ENCODE data around the gene TUBA3E.
"Not testable (repeated sequence)": the region's sequence is repeated elsewhere in the genome, so short reads cannot be mapped to it uniquely, and the experiment has no call there.

TUBA3E gene

DNA sequence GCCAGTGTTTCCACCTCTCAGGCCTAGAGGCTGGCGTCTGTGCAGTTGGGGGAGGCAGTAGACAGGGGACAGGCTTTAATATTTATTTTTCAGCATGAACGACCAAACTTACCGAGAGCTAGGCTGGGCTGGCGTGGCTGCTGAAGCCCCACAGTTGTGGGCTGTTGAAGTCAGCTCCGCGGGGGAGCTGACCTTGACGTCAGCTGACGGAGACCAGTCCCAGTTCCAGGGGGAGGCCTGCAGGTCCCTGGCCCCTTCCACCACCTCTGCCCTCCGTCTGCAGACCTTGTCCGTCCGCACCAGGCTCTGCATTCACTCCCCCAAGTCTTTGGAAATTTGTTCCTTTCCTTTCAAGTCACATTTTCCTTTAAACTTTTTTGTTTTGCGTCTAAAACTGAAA, 33.4 kb upstream of the TUBA3E start:
- Mint-ChIP-seq H3K4me3 (no peak overlapping the region), H3K27ac (no peak overlapping the region), H3K9me3 (no peaks in the 10 kb centered on the region), H3K36me3 (ENCODE audit: low read depth) (no peaks in the 10 kb centered on the region), H3K27me3 (ENCODE audit: low read depth) (peaks cover 4% of the 10 kb centered on the region), H3K4me1 (no peaks in the 10 kb centered on the region)
- no peak for TF ChIP-seq CTCF (IDR thresholded peaks at IDR 0.05; ENCODE audit: unreplicated experiment in 3 of 3)

DNA sequence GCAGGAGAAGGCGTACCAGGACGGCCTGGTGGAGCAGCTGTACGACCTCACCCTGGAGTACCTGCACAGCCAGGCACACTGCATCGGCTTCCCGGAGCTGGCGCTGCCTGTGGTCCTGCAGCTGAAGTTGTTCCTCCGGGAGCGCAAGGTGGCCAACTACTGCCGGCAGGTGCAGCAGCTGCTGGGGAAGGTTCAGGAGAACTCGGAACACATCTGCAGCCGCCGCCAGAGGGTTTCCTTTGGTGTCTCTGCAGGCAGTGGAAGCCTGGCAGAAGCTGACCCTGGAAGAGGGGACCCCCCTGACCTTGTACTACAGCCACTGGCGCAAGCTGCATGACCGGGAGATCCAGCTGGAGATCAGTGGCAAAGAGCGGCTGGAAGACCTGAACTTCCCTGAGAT, 32.7 kb upstream of the TUBA3E start:
- not testable (repeated sequence) for H3K4me1 Mint-ChIP-seq; H3K36me3 Mint-ChIP-seq (ENCODE audit: low read depth); H3K9me3 Mint-ChIP-seq; H3K4me3 Mint-ChIP-seq; H3K27ac Mint-ChIP-seq; H3K27me3 Mint-ChIP-seq (ENCODE audit: low read depth)

- H3K9me3 Mint-ChIP-seq; H3K27me3 Mint-ChIP-seq (ENCODE audit: low read depth); H3K4me1 Mint-ChIP-seq; H3K36me3 Mint-ChIP-seq (ENCODE audit: low read depth); H3K4me3 Mint-ChIP-seq; H3K27ac Mint-ChIP-seq: not testable (repeated sequence)
Observed at GRCh38 chr2:130230376-130230775, 32.1 kb upstream of the TUBA3E start.

- H3K4me3 Mint-ChIP-seq; H3K9me3 Mint-ChIP-seq; H3K27ac Mint-ChIP-seq; H3K36me3 Mint-ChIP-seq (ENCODE audit: low read depth); H3K4me1 Mint-ChIP-seq; H3K27me3 Mint-ChIP-seq (ENCODE audit: low read depth): not testable (repeated sequence)
Observed at GRCh38 chr2:130229161-130229510, 30.9 kb upstream of the TUBA3E start.

DNA sequence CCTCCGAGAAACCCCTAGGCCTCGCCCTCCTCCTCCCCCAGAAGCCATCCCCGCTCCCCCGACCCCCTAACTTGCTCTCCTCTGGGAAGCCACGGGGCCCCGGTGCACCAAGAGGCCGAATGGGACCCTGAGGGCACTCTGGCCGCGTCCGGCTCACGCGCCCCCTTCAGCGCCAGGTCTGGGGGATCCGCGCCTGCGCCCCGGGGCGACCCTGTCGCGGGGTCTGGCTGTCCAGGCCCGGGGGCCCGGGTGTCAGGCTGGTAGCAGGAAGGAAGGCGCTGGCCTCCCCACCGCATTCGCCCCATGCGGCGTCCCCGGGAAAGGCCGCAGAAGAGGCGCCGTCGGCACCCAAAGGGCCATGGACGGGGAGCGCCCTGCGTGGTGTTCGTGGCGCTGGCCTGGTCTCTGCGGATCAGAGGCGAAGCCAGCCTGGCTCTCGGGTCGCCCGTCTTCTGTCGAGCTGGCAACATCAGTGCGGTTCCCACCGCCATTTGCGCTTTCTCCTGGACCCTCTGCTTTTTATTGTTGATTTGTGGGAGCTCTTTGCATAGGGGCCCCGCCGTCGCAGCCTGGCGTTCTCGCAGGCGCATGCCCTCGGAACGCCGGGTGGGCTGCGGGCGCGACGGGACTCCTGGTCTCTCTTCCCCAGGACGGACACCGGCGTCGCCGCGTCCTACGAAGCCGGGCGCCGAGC, 30.4 kb upstream of the TUBA3E start:
- H3K4me1 Mint-ChIP-seq; H3K27me3 Mint-ChIP-seq (ENCODE audit: low read depth); H3K27ac Mint-ChIP-seq; H3K9me3 Mint-ChIP-seq; H3K36me3 Mint-ChIP-seq (ENCODE audit: low read depth); H3K4me3 Mint-ChIP-seq: not testable (repeated sequence)

- H3K27me3 Mint-ChIP-seq (ENCODE audit: low read depth); H3K4me1 Mint-ChIP-seq; H3K9me3 Mint-ChIP-seq; H3K27ac Mint-ChIP-seq; H3K4me3 Mint-ChIP-seq; H3K36me3 Mint-ChIP-seq (ENCODE audit: low read depth): not testable (repeated sequence)
Observed at GRCh38 chr2:130228005-130228404, 29.8 kb upstream of the TUBA3E start.

GRCh38 chr2:130222523-130222922, 24.3 kb upstream of the TUBA3E start:
- H3K4me1 Mint-ChIP-seq; H3K9me3 Mint-ChIP-seq; H3K27ac Mint-ChIP-seq; H3K4me3 Mint-ChIP-seq; H3K36me3 Mint-ChIP-seq (ENCODE audit: low read depth): not testable (repeated sequence)
- peaks cover 11% of the 10 kb centered on the region for H3K27me3 Mint-ChIP-seq (ENCODE audit: low read depth)

DNA sequence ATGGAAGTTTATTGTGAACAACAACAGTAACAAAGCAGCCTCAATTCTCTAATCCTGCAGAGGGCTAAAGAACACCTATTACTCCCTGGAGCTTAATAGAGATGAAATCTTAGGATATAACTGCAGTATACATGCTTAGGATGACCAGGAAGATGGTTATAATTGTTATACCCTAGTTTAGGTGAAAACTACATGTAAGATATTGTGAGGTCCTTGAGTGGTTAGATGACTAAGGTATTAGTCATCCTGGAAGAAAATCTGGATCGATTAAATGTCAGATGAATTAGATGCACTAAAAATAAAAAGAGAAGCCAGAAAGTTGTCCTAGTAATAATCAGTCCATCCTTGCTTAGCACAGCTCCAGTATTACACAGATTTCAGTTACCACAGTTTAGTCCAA, 22.3 kb upstream of the TUBA3E start:
- peaks cover 22% of the 10 kb centered on the region for H3K27me3 Mint-ChIP-seq (ENCODE audit: low read depth)
- not testable (repeated sequence) for H3K9me3 Mint-ChIP-seq; H3K27ac Mint-ChIP-seq; H3K36me3 Mint-ChIP-seq (ENCODE audit: low read depth); H3K4me3 Mint-ChIP-seq; H3K4me1 Mint-ChIP-seq

- H3K9me3 Mint-ChIP-seq; H3K4me3 Mint-ChIP-seq; H3K27ac Mint-ChIP-seq; H3K36me3 Mint-ChIP-seq (ENCODE audit: low read depth); H3K4me1 Mint-ChIP-seq: not testable (repeated sequence)
- H3K27me3 Mint-ChIP-seq (ENCODE audit: low read depth): peaks cover 25% of the 10 kb centered on the region
Observed at GRCh38 chr2:130219147-130219546, 20.9 kb upstream of the TUBA3E start.

- H3K4me3 Mint-ChIP-seq; H3K36me3 Mint-ChIP-seq (ENCODE audit: low read depth); H3K27ac Mint-ChIP-seq; H3K4me1 Mint-ChIP-seq; H3K9me3 Mint-ChIP-seq: not testable (repeated sequence)
- peaks cover 22% of the 10 kb centered on the region for H3K27me3 Mint-ChIP-seq (ENCODE audit: low read depth)
Observed at GRCh38 chr2:130207051-130207450, 8.8 kb upstream of the TUBA3E start.

DNA sequence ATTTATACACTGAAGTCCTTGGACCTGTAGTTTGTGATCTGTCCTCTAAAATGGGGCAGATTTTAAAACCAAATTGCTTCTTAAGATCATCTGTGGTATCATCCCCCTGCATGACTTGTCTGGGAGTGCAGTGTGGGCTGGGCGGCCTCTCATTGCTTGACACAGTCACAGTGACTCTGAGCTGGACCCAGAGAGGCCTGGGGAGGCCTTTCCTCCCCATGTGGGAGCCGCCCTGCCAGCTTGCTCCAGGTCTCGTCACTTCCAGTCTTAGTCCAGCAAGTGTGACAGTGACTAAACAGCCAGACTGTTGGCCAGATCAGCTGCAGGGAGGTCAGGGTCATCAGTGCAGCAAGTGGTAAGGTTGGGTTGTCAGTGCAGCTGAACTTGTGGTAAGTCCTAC, 4.9 kb upstream of the TUBA3E start:
- not testable (repeated sequence) for H3K4me1 Mint-ChIP-seq; H3K4me3 Mint-ChIP-seq; H3K27me3 Mint-ChIP-seq (ENCODE audit: low read depth); H3K9me3 Mint-ChIP-seq; H3K36me3 Mint-ChIP-seq (ENCODE audit: low read depth); H3K27ac Mint-ChIP-seq

- H3K27me3 Mint-ChIP-seq (ENCODE audit: low read depth); H3K9me3 Mint-ChIP-seq; H3K36me3 Mint-ChIP-seq (ENCODE audit: low read depth); H3K27ac Mint-ChIP-seq; H3K4me1 Mint-ChIP-seq; H3K4me3 Mint-ChIP-seq: not testable (repeated sequence)
Observed at GRCh38 chr2:130202518-130202917, 4.3 kb upstream of the TUBA3E start.

DNA sequence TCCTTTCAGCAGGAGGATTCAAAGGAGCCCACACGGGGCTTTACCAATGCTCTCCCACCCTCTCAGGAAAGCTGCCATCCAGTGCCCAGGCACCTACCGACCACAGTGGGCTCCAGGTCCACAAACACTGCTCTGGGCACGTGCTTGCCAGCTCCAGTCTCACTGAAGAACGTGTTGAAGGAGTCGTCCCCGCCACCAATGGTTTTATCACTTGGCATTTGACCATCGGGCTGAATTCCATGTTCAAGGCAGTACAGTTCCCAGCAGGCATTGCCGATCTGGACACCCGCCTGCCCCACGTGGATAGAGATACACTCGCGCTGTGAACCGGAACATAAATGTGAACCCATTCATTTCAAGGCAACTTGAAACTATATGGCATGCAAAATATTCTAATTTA, 2.2 kb downstream of the TUBA3E start:
- not testable (repeated sequence) for H3K4me3 Mint-ChIP-seq; H3K27me3 Mint-ChIP-seq (ENCODE audit: low read depth); H3K36me3 Mint-ChIP-seq (ENCODE audit: low read depth)

GRCh38 chr2:130195089-130195635, 3.1 kb downstream of the TUBA3E start:
- H3K27me3 Mint-ChIP-seq (ENCODE audit: low read depth); H3K4me3 Mint-ChIP-seq; H3K9me3 Mint-ChIP-seq; H3K27ac Mint-ChIP-seq; H3K36me3 Mint-ChIP-seq (ENCODE audit: low read depth); H3K4me1 Mint-ChIP-seq: not testable (repeated sequence)

More for the DNA sequence above, 2.2 kb downstream of the TUBA3E start:
- not testable (repeated sequence) for H3K27ac Mint-ChIP-seq, H3K4me1 Mint-ChIP-seq, H3K9me3 Mint-ChIP-seq

GRCh38 chr2:130193824-130194223, 4.4 kb downstream of the TUBA3E start:
- H3K36me3 Mint-ChIP-seq (ENCODE audit: low read depth); H3K4me3 Mint-ChIP-seq: not testable (repeated sequence)

More at GRCh38 chr2:130193824-130194223, 4.4 kb downstream of the TUBA3E start:
- H3K9me3 Mint-ChIP-seq; H3K27ac Mint-ChIP-seq; H3K27me3 Mint-ChIP-seq (ENCODE audit: low read depth); H3K4me1 Mint-ChIP-seq: not testable (repeated sequence)

Data from nephron (organoid).